Measurements from ENCODE around the gene CFAP251. TPM values are rescaled to one million over a fixed set of nuclear protein-coding genes. Genes with fewer than 3 reads are reported as not detected.
A peak's percentile ranks its signal among the peaks of the same experiment; 100 is the strongest.

The CFAP251 gene
- total and polyA plus RNA-seq, 10 of the 15 experiments (the other 5 are each of a cell fraction or from before 2014, with no cell fraction given): 0.10 to 0.97 (median 0.64) TPM

DNA sequence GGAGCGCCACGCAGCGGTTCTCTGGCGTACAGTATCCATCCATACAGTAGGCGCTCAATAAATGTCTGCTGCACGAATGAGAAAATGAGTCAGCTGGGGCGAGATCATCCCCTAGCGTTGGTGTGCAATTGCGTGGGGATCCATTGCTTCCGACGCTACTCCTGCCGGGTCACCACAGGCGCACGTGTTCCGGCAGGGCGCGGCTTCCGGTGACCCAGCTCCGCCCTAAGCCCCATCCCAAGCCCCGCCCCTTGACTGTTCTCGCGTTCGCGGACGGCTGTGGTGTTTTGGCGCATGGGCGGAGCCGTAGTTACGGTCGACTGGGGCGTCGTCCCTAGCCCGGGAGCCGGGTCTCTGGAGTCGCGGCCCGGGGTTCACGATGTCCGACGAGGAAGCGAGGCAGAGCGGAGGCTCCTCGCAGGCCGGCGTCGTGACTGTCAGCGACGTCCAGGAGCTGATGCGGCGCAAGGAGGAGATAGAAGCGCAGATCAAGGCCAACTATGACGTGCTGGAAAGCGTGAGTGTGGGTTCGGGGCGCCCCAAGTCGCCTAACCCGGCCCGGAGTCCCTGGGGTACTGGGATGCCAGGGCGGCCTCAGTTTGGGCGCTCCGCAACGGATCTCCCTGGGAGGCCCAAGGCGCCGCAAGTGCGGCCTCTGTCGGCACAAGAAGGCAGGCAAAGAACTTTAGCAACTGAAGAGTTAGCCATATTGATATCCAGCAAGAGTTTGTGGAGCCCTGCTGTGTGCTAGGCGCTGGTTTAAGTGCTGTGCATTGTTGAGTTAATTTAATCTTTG lies 29.7 kb upstream of the CFAP251 start, which contains the start of gene PSMD9 (continued):
- peak; percentile 33 to 60; a peak in 2 of 4 replicates for TF ChIP-seq IKZF2 (IDR thresholded peaks at IDR 0.05)
- peak; percentile 60 for TF ChIP-seq SP1 (IDR thresholded peaks at IDR 0.05; ENCODE audit: low read depth, low read length)
- TF ChIP-seq, protein P1, sequence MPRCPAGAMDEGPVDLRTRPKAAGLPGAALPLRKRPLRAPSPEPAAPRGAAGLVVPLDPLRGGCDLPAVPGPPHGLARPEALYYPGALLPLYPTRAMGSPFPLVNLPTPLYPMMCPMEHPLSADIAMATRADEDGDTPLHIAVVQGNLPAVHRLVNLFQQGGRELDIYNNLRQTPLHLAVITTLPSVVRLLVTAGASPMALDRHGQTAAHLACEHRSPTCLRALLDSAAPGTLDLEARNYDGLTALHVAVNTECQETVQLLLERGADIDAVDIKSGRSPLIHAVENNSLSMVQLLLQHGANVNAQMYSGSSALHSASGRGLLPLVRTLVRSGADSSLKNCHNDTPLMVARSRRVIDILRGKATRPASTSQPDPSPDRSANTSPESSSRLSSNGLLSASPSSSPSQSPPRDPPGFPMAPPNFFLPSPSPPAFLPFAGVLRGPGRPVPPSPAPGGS (IDR thresholded peaks at IDR 0.05; ENCODE audit: borderline replicate concordance, insufficient read depth, low read depth, low read length, poor library complexity, severe bottlenecking): no peak
- no peak; the same call in 1 of the 2 replicates for TF ChIP-seq PAX5 (IDR thresholded peaks at IDR 0.05; ENCODE audit: borderline replicate concordance, low read depth, low read length)
- TF ChIP-seq, protein P2, sequence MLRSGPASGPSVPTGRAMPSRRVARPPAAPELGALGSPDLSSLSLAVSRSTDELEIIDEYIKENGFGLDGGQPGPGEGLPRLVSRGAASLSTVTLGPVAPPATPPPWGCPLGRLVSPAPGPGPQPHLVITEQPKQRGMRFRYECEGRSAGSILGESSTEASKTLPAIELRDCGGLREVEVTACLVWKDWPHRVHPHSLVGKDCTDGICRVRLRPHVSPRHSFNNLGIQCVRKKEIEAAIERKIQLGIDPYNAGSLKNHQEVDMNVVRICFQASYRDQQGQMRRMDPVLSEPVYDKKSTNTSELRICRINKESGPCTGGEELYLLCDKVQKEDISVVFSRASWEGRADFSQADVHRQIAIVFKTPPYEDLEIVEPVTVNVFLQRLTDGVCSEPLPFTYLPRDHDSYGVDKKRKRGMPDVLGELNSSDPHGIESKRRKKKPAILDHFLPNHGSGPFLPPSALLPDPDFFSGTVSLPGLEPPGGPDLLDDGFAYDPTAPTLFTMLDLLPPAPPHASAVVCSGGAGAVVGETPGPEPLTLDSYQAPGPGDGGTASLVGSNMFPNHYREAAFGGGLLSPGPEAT (IDR thresholded peaks at IDR 0.05; ENCODE audit: low read depth): peak; percentile 84
- TF ChIP-seq EGR1 (IDR thresholded peaks at IDR 0.05; ENCODE audit: borderline replicate concordance in 1 of 2, low read depth in 2 of 2, low read length in 2 of 2): peak in 1 of 2 experiments; percentile 64; a peak in 1 of 3 replicates
- TF ChIP-seq, protein P3, sequence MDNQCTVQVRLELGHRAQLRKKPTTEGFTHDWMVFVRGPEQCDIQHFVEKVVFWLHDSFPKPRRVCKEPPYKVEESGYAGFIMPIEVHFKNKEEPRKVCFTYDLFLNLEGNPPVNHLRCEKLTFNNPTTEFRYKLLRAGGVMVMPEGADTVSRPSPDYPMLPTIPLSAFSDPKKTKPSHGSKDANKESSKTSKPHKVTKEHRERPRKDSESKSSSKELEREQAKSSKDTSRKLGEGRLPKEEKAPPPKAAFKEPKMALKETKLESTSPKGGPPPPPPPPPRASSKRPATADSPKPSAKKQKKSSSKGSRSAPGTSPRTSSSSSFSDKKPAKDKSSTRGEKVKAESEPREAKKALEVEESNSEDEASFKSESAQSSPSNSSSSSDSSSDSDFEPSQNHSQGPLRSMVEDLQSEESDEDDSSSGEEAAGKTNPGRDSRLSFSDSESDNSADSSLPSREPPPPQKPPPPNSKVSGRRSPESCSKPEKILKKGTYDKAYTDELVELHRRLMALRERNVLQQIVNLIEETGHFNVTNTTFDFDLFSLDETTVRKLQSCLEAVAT (IDR thresholded peaks at IDR 0.05): peak; percentile 71; the same call in 1 of the 2 replicates
- peak; percentile 91 for TF ChIP-seq SIN3A (IDR thresholded peaks at IDR 0.05; ENCODE audit: low read depth, low read length)
- peak; percentile 55; the same call in 1 of the 2 replicates for TF ChIP-seq POLR2AphosphoS2 (IDR thresholded peaks at IDR 0.05; ENCODE audit: low read depth, low read length)
- no peak; the same call in 1 of the 2 replicates for TF ChIP-seq MTA3 (IDR thresholded peaks at IDR 0.05; ENCODE audit: borderline replicate concordance, low read length)
- TF ChIP-seq, protein P4, sequence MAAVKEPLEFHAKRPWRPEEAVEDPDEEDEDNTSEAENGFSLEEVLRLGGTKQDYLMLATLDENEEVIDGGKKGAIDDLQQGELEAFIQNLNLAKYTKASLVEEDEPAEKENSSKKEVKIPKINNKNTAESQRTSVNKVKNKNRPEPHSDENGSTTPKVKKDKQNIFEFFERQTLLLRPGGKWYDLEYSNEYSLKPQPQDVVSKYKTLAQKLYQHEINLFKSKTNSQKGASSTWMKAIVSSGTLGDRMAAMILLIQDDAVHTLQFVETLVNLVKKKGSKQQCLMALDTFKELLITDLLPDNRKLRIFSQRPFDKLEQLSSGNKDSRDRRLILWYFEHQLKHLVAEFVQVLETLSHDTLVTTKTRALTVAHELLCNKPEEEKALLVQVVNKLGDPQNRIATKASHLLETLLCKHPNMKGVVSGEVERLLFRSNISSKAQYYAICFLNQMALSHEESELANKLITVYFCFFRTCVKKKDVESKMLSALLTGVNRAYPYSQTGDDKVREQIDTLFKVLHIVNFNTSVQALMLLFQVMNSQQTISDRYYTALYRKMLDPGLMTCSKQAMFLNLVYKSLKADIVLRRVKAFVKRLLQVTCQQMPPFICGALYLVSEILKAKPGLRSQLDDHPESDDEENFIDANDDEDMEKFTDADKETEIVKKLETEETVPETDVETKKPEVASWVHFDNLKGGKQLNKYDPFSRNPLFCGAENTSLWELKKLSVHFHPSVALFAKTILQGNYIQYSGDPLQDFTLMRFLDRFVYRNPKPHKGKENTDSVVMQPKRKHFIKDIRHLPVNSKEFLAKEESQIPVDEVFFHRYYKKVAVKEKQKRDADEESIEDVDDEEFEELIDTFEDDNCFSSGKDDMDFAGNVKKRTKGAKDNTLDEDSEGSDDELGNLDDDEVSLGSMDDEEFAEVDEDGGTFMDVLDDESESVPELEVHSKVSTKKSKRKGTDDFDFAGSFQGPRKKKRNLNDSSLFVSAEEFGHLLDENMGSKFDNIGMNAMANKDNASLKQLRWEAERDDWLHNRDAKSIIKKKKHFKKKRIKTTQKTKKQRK (IDR thresholded peaks at IDR 0.05; ENCODE audit: low read depth, low read length): no peak
- TF ChIP-seq TCF3 (IDR thresholded peaks at IDR 0.05; ENCODE audit: borderline replicate concordance, insufficient read depth, low read depth, low read length): 0 out of 2 replicates have a peak, but pooled peaks have one; percentile 32
- TF ChIP-seq NFYB (IDR thresholded peaks at IDR 0.05; ENCODE audit: insufficient read depth, low read depth, low read length): no peak
- peak; percentile 80 for TF ChIP-seq MEF2B (IDR thresholded peaks at IDR 0.05; ENCODE audit: partially characterized antibody, poor library complexity, severe bottlenecking)
- peak; percentile 58; the same call in 1 of the 2 replicates for TF ChIP-seq CBFB (IDR thresholded peaks at IDR 0.05; ENCODE audit: low read depth)
- peak; percentile 74; the same call in 1 of the 2 replicates for TF ChIP-seq ZNF207 (IDR thresholded peaks at IDR 0.05; ENCODE audit: borderline replicate concordance)
- peak; percentile 93 for TF ChIP-seq SMARCA5 (IDR thresholded peaks at IDR 0.05)
- no peak for TF ChIP-seq ZBED1 (IDR thresholded peaks at IDR 0.05; ENCODE audit: borderline replicate concordance)
- peak; percentile 79 for TF ChIP-seq POLR2AphosphoS5 (IDR thresholded peaks at IDR 0.05; ENCODE audit: low read length)
- TF ChIP-seq TBL1XR1 (IDR thresholded peaks at IDR 0.05; ENCODE audit: low read depth, low read length): 0 out of 2 replicates have a peak, but pooled peaks have one; percentile 69
- peak; percentile 89; the same call in 1 of the 2 replicates for TF ChIP-seq WRNIP1 (IDR thresholded peaks at IDR 0.05; ENCODE audit: borderline replicate concordance, low read depth, low read length)

Measured in GM12878 (cell line).